SIG-M5 (cell line): Measurements from ENCODE around the gene TMUB2.
"Not testable (repeated sequence)": the region's sequence is repeated elsewhere in the genome, so short reads cannot be mapped to it uniquely, and the experiment has no call there.

ENCODE experiments used
- DNase-seq: peaks from one replicate; lab custom pipeline; 2025; lab: John Stamatoyannopoulos, UW

The TMUB2 gene

DNA sequence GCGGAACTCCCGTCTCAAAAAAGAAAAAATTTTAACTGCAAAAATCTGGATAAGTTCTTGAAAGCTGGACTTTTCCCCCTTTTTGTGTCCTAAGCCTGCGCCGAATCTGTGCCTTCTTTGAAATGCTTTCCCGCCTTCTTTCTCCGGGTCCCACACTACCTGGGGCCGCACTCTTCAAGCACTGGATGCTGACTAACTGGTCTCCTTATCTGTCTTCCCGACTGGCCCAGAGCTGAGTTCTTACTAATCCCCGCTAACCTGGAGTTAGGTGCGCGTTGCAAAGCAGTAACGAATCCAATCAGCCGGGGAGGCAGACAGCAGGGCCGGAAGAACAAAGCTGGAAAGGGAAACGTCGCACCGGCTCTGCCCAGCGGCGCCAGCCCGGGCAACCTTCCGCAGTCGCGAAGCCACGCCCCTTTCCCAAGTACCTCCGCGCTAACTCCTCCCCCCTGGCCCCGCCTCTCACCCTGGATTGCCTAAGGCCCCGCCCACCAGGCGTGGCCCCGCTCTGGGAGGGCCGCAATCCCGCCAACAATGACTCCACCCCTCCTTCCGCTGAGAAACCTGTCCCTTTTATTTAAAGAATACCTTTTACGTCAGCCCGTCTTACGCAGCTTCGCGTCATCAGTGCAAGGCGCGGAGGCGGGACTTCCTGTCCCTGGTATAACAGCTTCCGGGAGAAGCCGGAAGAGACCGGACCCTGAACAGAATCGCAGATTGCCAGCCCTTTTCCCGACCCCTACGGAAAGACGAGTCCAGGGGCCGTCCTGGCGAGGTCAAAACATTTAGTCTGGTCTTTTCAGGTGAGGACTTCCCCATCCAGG lies at the start of gene TMUB2:
TMUB2 (plus strand) TSS at position 666 of the 824 bp plus-strand sequence. CDS start 737 bp downstream, outside the sequence.
- peak; percentile 98 for DNase-seq

- DNase-seq, result peak; percentile 79
Observed at GRCh38 chr17:44137891-44138709, 48.7 kb upstream of the TMUB2 start.

DNA sequence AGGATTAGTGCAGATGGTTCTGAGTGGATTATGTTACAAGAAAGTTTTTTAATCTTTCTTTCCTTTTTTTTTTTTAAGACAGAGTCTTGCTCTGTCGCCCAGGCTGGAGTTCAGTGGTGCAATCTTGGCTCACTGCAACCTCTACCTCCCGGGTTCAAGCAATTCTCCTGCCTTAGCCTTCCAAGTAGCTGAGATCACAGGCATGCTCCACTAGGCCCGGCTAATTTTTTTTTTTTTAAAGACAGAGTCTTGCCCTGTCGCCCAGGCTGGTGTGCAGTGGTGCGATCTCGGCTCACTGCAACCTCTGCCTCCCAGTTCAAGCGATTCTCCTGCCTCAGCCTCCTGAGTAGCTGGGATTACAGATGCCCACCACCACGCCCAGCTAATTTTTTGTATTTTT lies 42.9 kb upstream of the TMUB2 start:
- DNase-seq, result not testable (repeated sequence)

DNA sequence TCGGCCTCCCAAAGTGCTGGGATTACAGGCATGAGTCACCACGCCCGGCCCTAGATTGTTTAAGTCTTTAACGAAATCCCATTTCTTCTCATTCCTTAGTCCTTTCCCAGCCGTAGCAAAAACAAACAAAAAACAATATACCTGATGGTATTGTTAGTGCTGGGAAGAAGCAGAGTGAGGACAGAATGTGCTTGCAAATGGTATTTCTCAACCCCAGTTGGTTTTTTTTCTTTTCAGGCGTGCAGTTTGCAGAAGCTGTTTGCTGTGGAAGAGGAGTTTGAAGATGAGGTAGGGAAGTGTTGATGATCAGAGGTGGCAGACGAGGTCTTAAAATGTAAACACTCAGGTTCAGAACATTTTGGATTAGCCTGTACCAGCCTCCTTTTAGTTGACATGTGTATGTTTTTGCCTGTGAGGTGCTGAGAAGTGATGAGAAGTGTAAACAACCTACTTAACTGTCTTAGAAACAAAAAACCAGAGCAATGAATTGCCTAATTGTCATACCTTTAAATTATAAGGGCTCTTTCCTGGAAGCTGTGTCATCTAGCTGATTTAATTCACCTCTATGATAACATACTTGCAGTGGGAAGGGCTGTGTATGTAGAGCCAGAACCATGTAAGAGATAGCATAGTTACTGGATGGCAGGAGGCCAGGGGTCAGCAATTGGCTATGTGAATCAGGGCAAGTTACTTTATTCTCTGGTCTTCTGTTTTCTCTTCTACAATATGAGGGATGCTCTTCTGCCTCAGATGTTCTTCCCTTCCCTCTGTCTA lies 41.6 kb upstream of the TMUB2 start:
- DNase-seq, result no peak

- DNase-seq, result no peak
Observed at GRCh38 chr17:44146375-44147346, 40.1 kb upstream of the TMUB2 start.

DNA sequence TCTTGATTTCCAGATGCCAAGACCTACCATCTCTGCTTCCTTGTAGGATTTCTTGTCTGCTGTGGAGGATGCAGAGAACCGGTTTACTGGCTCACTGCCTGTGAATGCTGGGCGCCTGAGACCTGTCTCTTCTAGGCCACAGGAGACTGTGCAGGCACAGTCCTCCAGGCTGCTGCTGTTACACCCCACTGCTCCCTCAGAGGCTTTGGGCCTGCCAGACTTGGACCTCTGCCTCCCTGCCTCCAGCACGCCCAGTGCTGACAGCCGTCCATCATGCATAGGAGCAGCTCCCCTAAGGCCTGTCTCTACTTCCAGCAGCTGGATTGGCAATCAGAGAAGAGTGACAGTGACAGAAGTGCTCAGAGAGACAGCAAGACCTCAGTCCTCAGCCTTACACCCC lies 39.0 kb upstream of the TMUB2 start:
- no peak for DNase-seq

- not testable (repeated sequence) for DNase-seq
Observed at GRCh38 chr17:44149066-44149465, 37.7 kb upstream of the TMUB2 start.

DNA sequence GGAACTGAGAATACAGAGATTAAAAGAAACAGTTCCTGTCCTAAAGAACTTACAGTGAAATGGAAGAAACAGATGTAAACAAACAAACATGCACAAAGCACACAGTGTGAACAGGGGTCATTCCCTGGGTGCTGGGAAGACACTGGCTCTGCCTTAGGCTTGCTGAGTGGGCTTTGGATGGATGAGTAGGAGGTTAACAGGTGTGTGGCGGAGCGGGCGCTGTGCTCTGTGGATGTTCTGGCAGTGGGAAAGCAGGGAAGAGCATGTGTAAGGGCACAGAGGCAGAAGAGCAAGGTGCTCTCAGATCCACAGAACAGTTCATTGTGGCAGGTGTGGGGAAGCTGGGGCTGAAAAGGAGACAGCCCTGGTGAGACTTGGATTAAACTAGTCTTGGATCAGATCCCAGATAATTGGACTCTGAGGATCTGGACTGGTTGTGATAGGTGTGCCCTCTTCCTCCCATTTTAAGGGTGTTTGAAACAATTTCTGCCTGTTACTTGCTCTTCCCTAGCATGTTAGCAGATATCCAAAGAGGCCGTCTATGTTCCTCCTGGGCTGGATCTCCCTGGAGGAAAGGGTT lies 36.9 kb upstream of the TMUB2 start:
- DNase-seq, result no peak

DNA sequence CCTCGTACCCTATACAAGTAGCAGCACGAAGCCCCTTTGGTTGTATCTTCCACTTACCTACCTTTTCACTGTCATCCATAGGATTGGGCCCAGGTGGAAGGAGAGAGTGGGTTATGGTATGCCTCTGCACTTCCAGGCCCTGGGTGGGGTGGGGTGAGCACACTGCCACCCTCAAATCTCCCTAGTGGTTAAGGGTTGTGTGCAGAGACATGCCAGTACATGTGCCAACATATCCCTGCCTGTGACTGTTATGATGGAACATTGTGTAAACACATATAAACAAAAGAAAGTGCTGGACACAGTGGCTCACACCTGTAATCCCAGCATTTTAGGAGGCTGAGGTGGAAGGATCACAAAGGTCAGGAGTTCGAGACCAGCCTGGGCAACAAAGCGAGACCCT lies 33.9 kb upstream of the TMUB2 start:
- no peak for DNase-seq

DNA sequence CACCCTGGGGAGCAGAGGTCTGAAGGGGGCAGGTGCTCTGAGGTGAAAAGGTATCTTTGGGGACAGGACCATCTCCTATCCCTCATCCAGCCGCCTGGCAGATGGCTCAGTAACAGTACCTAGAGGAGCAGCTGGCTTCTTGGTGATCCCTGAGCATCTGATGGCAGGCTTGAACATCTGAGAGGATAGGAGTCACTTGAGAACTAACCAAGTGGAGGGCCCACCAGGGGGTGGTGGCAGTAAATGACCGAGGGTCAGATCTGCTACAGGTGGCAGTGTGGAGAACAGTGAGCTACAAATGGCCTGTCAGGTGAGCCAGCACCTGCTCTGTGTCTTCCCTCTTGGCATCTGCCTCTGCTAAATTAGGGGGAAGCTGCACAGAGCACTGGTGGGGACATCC lies 31.3 kb upstream of the TMUB2 start:
- no peak for DNase-seq

- DNase-seq, result no peak
Observed at GRCh38 chr17:44159519-44160210, 27.1 kb upstream of the TMUB2 start.

- no peak for DNase-seq
Observed at GRCh38 chr17:44164476-44164875, 22.3 kb upstream of the TMUB2 start.

GRCh38 chr17:44167181-44167861 lies 19.5 kb upstream of the TMUB2 start:
- DNase-seq, result no peak

- no peak for DNase-seq
Observed at GRCh38 chr17:44170135-44170498, 16.7 kb upstream of the TMUB2 start.

GRCh38 chr17:44170499-44171201 lies 16.1 kb upstream of the TMUB2 start, which contains the start of gene ASB16:
Gene ASB16 (plus strand): TSS chr17:44170704. CDS start chr17:44170790, 86 bp downstream.
- DNase-seq, result no peak

DNA sequence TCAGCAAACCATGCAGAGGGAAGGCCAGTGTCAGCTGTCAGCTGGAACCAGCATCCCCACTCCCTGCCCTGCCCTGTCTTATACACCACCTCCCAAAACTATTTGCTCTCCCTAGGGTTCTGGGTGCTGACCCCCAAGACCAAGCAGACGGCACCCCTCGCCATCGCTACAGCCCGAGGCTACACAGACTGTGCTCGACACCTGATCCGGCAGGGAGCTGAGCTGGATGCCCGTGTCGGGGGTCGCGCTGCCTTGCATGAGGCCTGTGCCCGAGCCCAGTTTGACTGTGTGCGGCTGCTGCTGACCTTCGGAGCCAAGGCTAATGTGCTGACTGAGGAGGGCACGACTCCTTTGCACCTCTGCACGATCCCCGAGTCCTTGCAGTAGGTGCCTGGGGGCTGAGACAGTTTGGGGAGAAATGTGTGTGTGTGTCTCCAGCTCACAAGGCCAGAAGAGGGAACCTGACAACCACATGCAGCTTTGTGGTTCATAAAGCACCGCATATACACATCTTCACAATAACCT lies 14.8 kb upstream of the TMUB2 start:
- no peak for DNase-seq

GRCh38 chr17:44174427-44174826 lies 12.3 kb upstream of the TMUB2 start:
- DNase-seq, result no peak

DNA sequence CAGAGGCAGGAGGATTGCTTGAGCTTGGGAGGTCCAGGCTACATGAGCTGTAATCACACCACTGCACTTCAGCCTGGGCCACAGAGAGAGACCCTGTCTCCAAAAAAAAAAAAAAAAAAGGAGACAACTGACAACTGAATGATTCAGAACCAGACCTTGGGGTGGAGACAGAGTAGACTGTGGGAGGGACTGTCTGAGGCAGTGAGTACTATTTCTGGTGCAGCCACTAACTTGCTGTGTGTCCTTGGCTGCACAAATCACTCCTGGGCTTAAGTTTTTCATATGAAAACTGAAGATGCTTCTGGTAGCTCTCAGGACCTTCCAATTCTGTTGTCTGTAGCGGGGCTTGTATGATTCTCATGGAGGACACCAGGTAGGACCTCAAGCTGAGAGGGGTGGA lies 10.5 kb upstream of the TMUB2 start:
- no peak for DNase-seq
